Embryonic facial prominence (tissue), 1 donor: ENCODE data around the gene NAA15.
A peak's percentile ranks its signal among the peaks of the same experiment; 100 is the strongest.
"Not testable (repeated sequence)": the region's sequence is repeated elsewhere in the genome, so short reads cannot be mapped to it uniquely, and the experiment has no call there.

Source experiments
- DNase-seq: peaks from one replicate; pipeline ENCODE4 v3.0.0-alpha.2; 2016; ENCODE audit errors: extremely low spot score

NAA15 gene

GRCh38 chr4:139301113-139301820 lies at the start of gene NAA15:
Gene NAA15 (plus strand): TSS chr4:139301505. CDS start chr4:139301778, 273 bp downstream.
- peak; percentile 96 for DNase-seq

- DNase-seq, result no peak
Observed at GRCh38 chr4:139253046-139253445, 48.3 kb upstream of the NAA15 start.

GRCh38 chr4:139253713-139254112 lies 47.6 kb upstream of the NAA15 start:
- DNase-seq, result no peak

GRCh38 chr4:139255581-139255980 lies 45.7 kb upstream of the NAA15 start:
- not testable (repeated sequence) for DNase-seq

GRCh38 chr4:139256349-139256748 lies 45.0 kb upstream of the NAA15 start:
- no peak for DNase-seq

GRCh38 chr4:139265654-139266053 lies 35.7 kb upstream of the NAA15 start:
- no peak for DNase-seq

- no peak for DNase-seq
Observed at GRCh38 chr4:139266208-139266582, 35.1 kb upstream of the NAA15 start.

- no peak for DNase-seq
Observed at GRCh38 chr4:139266583-139267257, 34.6 kb upstream of the NAA15 start.

GRCh38 chr4:139267301-139267700 lies 34.0 kb upstream of the NAA15 start:
- no peak for DNase-seq

- DNase-seq, result no peak
Observed at GRCh38 chr4:139273835-139274234, 27.5 kb upstream of the NAA15 start.

GRCh38 chr4:139274790-139275189 lies 26.5 kb upstream of the NAA15 start:
- DNase-seq, result no peak

- DNase-seq, result no peak
Observed at GRCh38 chr4:139275281-139275735, 26.0 kb upstream of the NAA15 start.

- no peak for DNase-seq
Observed at GRCh38 chr4:139278485-139278884, 22.8 kb upstream of the NAA15 start.

GRCh38 chr4:139278912-139279759 lies 22.2 kb upstream of the NAA15 start:
- no peak for DNase-seq

- DNase-seq, result no peak
Observed at GRCh38 chr4:139279760-139280620, 21.3 kb upstream of the NAA15 start, which contains the start of gene MGARP. Gene MGARP (minus strand): TSS chr4:139280225. CDS start chr4:139280158, 67 bp downstream.

GRCh38 chr4:139282065-139282720 lies 19.1 kb upstream of the NAA15 start:
- DNase-seq, result no peak

GRCh38 chr4:139282721-139283075 lies 18.6 kb upstream of the NAA15 start:
- DNase-seq, result no peak

- no peak for DNase-seq
Observed at GRCh38 chr4:139286186-139286698, 15.1 kb upstream of the NAA15 start.

- DNase-seq, result peak; percentile 89
Observed at GRCh38 chr4:139295206-139295941, 5.9 kb upstream of the NAA15 start.

- DNase-seq, result no peak
Observed at GRCh38 chr4:139295942-139296299, 5.4 kb upstream of the NAA15 start.
